ENCODE results near the gene ATAT1. TPM values are rescaled to one million over a fixed set of nuclear protein-coding genes. Genes with fewer than 3 reads are reported as not detected.

The ATAT1 gene
- total RNA-seq, result 1 to 10 TPM; 2.7 to 8.7 (median 5.1) TPM

DNA sequence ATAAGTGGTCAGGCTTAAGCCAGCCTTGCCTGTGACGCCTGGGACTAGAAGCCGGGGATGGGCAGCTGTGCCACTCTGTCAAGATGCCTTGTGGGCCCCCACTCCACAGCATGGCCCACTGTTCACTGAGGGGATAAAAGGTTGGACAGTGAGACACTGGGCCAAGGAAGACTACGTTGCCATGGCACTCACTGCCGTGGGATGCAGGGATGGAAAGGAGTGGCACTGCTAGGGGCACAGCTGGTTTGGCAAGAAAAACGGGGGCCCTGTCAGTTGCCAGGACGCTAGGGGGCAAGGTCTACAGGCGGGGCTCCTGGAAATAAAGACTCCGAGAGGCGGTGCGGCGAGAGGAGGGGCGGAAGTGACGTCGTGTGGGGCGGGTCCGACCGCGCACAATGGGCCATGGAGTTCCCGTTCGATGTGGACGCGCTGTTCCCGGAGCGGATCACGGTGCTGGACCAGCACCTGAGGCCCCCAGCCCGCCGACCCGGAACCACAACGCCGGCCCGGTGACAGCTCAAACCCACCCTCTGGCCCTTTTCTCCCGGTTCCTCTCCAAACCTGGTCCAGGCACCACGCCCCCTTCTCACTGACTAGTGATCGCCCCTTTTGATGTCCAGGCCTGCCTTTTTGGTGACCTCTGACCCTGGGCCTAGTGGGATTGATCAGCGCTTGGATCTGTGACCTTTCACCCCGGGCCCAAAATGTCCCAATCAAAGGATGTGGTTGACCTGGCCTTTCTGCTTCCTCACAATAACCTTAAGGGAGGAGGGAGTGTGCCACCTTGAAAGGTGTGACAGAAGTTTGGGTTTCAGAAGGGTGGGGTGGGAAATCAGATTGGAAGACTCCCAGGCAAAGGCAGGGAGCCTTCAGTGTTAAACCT lies at the start of gene ATAT1:
Gene ATAT1, plus strand, starts transcription at position 391 of the 883 bp plus-strand sequence.
- Histone ChIP-seq H3K36me3 (peaks cover 40 to 82% (median 69%) of the 10 kb centered on the region in 4 donors), H3K9me3 (no peaks in the 10 kb centered on the region), H3K4me1 (peaks cover 11 to 19% (median 16%) of the 10 kb centered on the region in 4 donors), H3K27me3 (no peaks in the 10 kb centered on the region), H3K27ac (replicated peaks in 1 of 4) (peak within 1 kb of the TSS; percentile 91), H3K4me3 (peak within 1 kb of the TSS; percentile 52 to 66 (median 58))
- intact Hi-C loops (cut with DNase I), result loop anchor here (2.0 kb wide), 1 partner anchor 46 kb away; the partner anchor contains the start of gene DHX16
- DNase-seq (ENCODE audit: extremely low spot score), result peak; percentile 98
- TF ChIP-seq, protein P1, sequence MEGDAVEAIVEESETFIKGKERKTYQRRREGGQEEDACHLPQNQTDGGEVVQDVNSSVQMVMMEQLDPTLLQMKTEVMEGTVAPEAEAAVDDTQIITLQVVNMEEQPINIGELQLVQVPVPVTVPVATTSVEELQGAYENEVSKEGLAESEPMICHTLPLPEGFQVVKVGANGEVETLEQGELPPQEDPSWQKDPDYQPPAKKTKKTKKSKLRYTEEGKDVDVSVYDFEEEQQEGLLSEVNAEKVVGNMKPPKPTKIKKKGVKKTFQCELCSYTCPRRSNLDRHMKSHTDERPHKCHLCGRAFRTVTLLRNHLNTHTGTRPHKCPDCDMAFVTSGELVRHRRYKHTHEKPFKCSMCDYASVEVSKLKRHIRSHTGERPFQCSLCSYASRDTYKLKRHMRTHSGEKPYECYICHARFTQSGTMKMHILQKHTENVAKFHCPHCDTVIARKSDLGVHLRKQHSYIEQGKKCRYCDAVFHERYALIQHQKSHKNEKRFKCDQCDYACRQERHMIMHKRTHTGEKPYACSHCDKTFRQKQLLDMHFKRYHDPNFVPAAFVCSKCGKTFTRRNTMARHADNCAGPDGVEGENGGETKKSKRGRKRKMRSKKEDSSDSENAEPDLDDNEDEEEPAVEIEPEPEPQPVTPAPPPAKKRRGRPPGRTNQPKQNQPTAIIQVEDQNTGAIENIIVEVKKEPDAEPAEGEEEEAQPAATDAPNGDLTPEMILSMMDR (IDR thresholded peaks at IDR 0.05), result peak; percentile 38 to 66 (median 47)
- TF ChIP-seq EP300 (IDR thresholded peaks at IDR 0.05), result peak; percentile 70
- TF ChIP-seq POLR2AphosphoS5 (IDR thresholded peaks at IDR 0.05), result peak; percentile 83 to 85
- TF ChIP-seq POLR2A (IDR thresholded peaks at IDR 0.05; ENCODE audit: low read depth), result no peak
- WGBS, result 11% methylated on average over 8 of the region's 36 CpGs

DNA sequence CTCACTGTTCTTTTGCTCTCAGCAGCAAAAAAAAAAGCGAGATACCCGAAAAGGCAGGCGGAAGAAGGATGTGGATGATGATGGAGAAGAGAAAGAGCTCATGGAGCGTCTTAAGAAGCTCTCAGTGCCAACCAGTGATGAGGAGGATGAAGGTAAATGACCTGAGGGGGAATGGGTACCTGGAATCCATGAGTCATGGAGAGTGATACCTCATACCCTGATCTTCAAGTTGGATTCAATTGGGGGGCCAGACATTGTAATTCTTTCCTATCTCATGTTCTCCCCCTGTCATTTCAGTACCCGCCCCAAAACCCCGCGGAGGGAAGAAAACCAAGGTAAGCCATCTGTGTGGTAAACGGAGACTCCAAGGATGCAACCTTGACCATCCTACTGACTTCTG lies 48.6 kb upstream of the ATAT1 start:
- TF ChIP-seq, protein P1 (IDR thresholded peaks at IDR 0.05), result no peak
- TF ChIP-seq EP300 (IDR thresholded peaks at IDR 0.05) (no peak), POLR2A (IDR thresholded peaks at IDR 0.05; ENCODE audit: low read depth) (no peak), POLR2AphosphoS5 (IDR thresholded peaks at IDR 0.05) (no peak)
- intact Hi-C loops (cut with DNase I), result no loop called here
- no peaks in the 10 kb centered on the region for H3K9me3 ChIP-seq
- H3K36me3 ChIP-seq, result peaks cover 57 to 75% (median 69%) of the 10 kb centered on the region in 4 donors
- no peaks in the 10 kb centered on the region for H3K27me3 ChIP-seq
- no peak overlapping the region for H3K4me3 ChIP-seq
- H3K4me1 ChIP-seq, result peaks cover 5 to 20% (median 16%) of the 10 kb centered on the region in 4 donors
- no peak overlapping the region for H3K27ac ChIP-seq (replicated peaks in 1 of 4)
- DNase-seq (ENCODE audit: extremely low spot score), result no peak
- WGBS, result 94% methylated on average over 8 of the region's 8 CpGs

DNA sequence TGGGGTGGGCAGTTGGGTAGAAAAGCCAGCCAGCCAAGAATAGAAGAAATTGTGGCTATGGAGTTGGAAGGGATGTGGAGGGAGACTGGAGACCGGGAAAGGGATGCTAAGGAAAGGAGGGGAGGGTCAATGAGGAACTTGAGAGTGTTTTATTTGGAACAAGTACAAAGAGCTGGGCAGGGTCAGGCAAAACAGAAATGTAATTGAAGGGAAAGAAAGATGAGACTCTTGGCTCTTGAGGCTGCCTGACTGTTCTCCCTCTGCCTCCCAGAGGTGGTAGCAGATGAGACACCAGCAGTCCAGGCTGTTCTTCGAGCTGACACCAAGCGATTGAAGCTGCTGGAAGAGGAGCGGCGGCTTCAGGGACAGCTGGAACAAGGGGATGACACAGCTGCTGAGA lies 42.8 kb upstream of the ATAT1 start:
- no peaks in the 10 kb centered on the region for H3K27me3 ChIP-seq
- 88% methylated on average over 5 of the region's 5 CpGs for WGBS
- peaks cover 95 to 100% (median 99%) of the 10 kb centered on the region in 4 donors for H3K36me3 ChIP-seq
- intact Hi-C loops (cut with DNase I), result no loop called here
- H3K27ac ChIP-seq (replicated peaks in 1 of 4), result no peak overlapping the region
- H3K9me3 ChIP-seq, result no peaks in the 10 kb centered on the region
- TF ChIP-seq, protein P1 (IDR thresholded peaks at IDR 0.05), result no peak
- no peak for TF ChIP-seq POLR2A (IDR thresholded peaks at IDR 0.05; ENCODE audit: low read depth)
- TF ChIP-seq POLR2AphosphoS5 (IDR thresholded peaks at IDR 0.05), result no peak
- no peak for TF ChIP-seq EP300 (IDR thresholded peaks at IDR 0.05)
- no peak for DNase-seq (ENCODE audit: extremely low spot score)
- H3K4me3 ChIP-seq, result no peak overlapping the region
- H3K4me1 ChIP-seq, result no peaks in the 10 kb centered on the region

DNA sequence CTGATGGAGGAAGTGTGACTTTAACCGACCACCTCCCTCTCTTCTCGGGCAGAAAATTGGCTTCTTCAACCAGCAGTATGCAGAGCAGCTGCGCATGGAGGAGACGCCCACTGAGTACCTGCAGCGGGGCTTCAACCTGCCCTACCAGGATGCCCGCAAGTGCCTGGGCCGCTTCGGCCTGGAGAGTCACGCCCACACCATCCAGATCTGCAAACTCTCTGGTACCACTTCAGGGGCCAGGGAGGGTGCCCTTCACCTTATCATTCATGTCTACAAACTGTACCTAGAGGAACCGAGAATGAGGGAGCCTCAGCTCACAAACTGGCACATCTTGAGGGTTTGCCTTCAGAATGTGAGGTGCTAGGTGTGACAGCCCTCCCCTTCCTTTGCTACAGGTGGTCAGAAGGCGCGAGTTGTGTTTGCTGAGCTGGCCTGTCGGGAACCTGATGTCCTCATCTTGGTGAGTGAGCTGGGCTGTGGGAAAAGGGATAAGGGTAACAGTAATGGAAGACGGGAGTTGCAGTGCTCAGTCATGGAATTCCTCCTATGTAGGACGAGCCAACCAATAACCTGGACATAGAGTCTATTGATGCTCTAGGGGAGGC lies 36.8 kb upstream of the ATAT1 start:
- no peak for DNase-seq (ENCODE audit: extremely low spot score)
- no peak overlapping the region for H3K4me3 ChIP-seq
- TF ChIP-seq, protein P1 (IDR thresholded peaks at IDR 0.05), result no peak
- no peak for TF ChIP-seq POLR2A (IDR thresholded peaks at IDR 0.05; ENCODE audit: low read depth)
- no peak for TF ChIP-seq POLR2AphosphoS5 (IDR thresholded peaks at IDR 0.05)
- TF ChIP-seq EP300 (IDR thresholded peaks at IDR 0.05), result no peak
- 91% methylated on average over 13 of the region's 15 CpGs for WGBS
- peaks cover 0 to 12% (median 7%) of the 10 kb centered on the region in 4 donors for H3K4me1 ChIP-seq
- H3K27ac ChIP-seq (replicated peaks in 1 of 4), result peak overlapping the region in 1 of 4 donors; percentile 58
- no peaks in the 10 kb centered on the region for H3K9me3 ChIP-seq
- H3K36me3 ChIP-seq, result peaks cover 83 to 98% (median 92%) of the 10 kb centered on the region in 4 donors
- intact Hi-C loops (cut with DNase I), result no loop called here
- no peaks in the 10 kb centered on the region for H3K27me3 ChIP-seq
